ENCODE results near the gene PKD1.

GRCh38 chr16:2159175-2159838 is 23.6 kb upstream of the PKD1 start:
- TF ChIP-seq POLR2A (IDR thresholded peaks at IDR 0.05; ENCODE audit: low read depth, low read length) (no peak), POLR2AphosphoS5 (IDR thresholded peaks at IDR 0.05; ENCODE audit: low read depth, low read length) (no peak), TAF1 (IDR thresholded peaks at IDR 0.05; ENCODE audit: borderline replicate concordance, low read depth, low read length) (no peak)

Data from GM12892 (cell line).